Neutrophil (primary cell): ENCODE results near the gene CRNKL1.

ENCODE experiments used
- H3K27ac ChIP-seq: fragments of 200-600 bp; sonication (generic); 2 replicates; pipeline ENCODE4 v1.5.1; 2016; ENCODE audit warnings: mild to moderate bottlenecking, moderate library complexity
- H3K27me3 ChIP-seq: fragments of 200-600 bp; sonication (generic); 2 replicates; pipeline ENCODE4 v1.6.0; 2016; ENCODE audit warnings: mild to moderate bottlenecking
- H3K36me3 ChIP-seq: fragments of 200-600 bp; sonication (generic); 2 replicates; pipeline ENCODE4 v1.5.1; 2017
- H3K4me1 ChIP-seq, 2 experiments: fragments of 200-600 bp in 1 of 2; sonication (generic) in 1 of 2; 1 replicate in 1 of 2; 2 replicates in 1 of 2; pipeline versions ENCODE4 v1.5.1 to v1.6.1; 2013 to 2016; ENCODE audit warnings: low read depth in 1 of 2, low read length in 1 of 2, mild to moderate bottlenecking in 1 of 2, moderate library complexity in 1 of 2; ENCODE audit not compliant: control insufficient read depth in 1 of 2, insufficient read depth in 1 of 2
- H3K4me3 ChIP-seq, 2 experiments: fragments of 200-600 bp in 1 of 2; sonication (generic) in 1 of 2; 1 replicate in 1 of 2; 2 replicates in 1 of 2; pipeline ENCODE4 v1.5.1; 2013 to 2016; ENCODE audit warnings: low read depth in 1 of 2, low read length in 1 of 2, mild to moderate bottlenecking in 1 of 2, moderate library complexity in 1 of 2
- H3K9me3 ChIP-seq: fragments of 200-600 bp; sonication (generic); 2 replicates; pipeline ENCODE4 v1.5.1; 2016
- TF ChIP-seq, protein P1 (sequence below): fragments of 200-600 bp; sonication (generic); IDR thresholded peaks from 2 replicates; pipeline ENCODE4 v1.5.1; 2016; ENCODE audit warnings: antibody characterized with exemption

The CRNKL1 gene

DNA sequence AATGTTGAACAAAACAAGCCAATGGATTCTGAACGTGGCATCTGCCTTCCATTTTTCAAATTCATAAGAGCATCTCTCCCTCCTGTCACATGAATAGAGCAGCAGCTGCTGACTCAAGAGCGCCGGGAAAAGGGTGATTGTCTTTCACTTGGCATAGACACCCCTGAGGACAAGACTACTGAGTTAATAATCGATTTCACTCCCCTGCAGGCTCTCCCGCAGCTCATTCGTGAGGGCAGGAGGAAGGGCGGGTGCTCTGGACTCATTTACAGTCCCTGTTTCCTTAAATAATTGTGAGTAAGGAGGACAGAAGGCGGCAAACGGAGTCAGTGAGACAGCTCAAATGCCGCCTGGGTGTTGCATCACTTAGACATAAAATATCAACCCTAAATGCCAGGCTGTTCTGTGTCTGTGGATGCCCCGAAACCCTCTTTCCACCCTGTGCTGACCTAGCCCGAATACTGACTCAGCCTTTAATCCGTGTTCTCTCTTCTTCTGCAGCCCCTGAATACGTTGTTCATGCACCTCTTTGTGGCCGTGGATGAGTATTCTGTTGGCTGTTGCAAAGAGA, 21.6 kb upstream of the CRNKL1 start:
- Histone ChIP-seq H3K9me3 (no peaks in the 10 kb centered on the region), H3K27ac (no peak overlapping the region), H3K4me3 (no peak overlapping the region), H3K4me1 (no peaks in the 10 kb centered on the region), H3K27me3 (peaks cover 15% of the 10 kb centered on the region), H3K36me3 (no peaks in the 10 kb centered on the region)
- TF ChIP-seq, protein P1, sequence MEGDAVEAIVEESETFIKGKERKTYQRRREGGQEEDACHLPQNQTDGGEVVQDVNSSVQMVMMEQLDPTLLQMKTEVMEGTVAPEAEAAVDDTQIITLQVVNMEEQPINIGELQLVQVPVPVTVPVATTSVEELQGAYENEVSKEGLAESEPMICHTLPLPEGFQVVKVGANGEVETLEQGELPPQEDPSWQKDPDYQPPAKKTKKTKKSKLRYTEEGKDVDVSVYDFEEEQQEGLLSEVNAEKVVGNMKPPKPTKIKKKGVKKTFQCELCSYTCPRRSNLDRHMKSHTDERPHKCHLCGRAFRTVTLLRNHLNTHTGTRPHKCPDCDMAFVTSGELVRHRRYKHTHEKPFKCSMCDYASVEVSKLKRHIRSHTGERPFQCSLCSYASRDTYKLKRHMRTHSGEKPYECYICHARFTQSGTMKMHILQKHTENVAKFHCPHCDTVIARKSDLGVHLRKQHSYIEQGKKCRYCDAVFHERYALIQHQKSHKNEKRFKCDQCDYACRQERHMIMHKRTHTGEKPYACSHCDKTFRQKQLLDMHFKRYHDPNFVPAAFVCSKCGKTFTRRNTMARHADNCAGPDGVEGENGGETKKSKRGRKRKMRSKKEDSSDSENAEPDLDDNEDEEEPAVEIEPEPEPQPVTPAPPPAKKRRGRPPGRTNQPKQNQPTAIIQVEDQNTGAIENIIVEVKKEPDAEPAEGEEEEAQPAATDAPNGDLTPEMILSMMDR: no peak

DNA sequence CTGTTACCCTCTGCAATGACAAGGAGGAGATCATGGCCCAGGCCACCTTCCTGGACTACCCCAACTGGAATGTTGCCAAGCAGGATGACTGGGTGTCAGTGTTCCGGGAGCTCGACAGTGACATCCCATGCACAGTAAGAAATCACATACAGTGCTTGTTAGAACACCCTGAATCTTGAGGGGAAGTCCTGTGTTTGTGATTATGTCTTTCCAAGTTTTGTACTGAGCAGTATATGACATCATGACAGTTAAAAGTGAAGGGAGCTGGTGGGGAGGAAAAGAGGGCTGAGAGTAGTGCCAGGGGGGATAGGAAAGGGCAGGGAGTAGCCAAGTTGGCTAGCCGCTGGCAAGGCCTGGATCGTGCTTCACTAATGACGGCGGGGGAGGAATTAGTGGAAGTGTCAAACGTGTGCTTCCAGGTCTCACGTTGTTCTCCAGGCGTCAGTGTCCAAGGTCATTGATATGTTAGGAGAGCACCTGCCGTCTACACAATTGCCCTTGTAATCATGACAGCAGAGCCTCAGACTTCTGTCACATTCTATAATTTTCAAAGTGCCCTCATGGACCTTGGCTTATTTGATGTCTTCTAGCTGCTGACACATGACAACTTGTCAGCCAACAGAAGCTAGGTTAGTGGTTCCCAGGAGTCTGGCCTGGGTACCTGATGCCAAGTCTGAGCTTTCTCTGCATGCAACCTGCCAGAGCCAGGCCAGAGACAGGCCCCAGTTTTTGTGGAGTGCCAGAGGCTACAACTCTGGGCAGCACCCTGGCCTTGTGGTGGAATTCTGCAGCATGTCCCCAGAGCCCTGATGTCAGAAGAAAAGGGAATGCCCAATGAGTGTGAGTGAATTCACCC, 18.8 kb upstream of the CRNKL1 start:
- Histone ChIP-seq H3K36me3 (no peaks in the 10 kb centered on the region), H3K9me3 (no peaks in the 10 kb centered on the region), H3K4me3 (no peak overlapping the region), H3K27me3 (peaks cover 15% of the 10 kb centered on the region), H3K27ac (no peak overlapping the region), H3K4me1 (no peaks in the 10 kb centered on the region)
- TF ChIP-seq, protein P1: no peak

DNA sequence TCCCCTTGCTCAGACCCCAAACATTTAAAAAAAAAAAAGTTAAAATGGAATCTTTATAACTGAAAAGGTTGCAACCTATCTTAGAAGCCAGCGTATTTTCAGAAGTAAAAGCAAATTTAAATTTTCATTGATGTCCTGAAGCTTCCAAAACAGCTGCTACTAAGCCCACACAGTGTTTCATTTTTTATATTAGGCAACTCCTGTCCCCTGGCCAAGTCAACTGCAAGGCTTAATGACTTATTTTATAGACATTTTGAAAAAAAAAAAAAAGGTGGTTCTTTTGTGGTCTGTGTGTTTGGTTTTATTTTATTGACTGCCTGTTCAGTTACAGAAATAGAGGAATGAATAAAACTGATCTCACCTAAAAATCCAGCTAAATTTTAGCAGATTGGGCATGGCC, 13.1 kb upstream of the CRNKL1 start:
- TF ChIP-seq, protein P1: no peak
- H3K9me3 ChIP-seq: no peaks in the 10 kb centered on the region
- H3K4me3 ChIP-seq: no peak overlapping the region
- no peaks in the 10 kb centered on the region for H3K36me3 ChIP-seq
- H3K27ac ChIP-seq: no peak overlapping the region
- no peaks in the 10 kb centered on the region for H3K4me1 ChIP-seq
- peaks cover 15% of the 10 kb centered on the region for H3K27me3 ChIP-seq

DNA sequence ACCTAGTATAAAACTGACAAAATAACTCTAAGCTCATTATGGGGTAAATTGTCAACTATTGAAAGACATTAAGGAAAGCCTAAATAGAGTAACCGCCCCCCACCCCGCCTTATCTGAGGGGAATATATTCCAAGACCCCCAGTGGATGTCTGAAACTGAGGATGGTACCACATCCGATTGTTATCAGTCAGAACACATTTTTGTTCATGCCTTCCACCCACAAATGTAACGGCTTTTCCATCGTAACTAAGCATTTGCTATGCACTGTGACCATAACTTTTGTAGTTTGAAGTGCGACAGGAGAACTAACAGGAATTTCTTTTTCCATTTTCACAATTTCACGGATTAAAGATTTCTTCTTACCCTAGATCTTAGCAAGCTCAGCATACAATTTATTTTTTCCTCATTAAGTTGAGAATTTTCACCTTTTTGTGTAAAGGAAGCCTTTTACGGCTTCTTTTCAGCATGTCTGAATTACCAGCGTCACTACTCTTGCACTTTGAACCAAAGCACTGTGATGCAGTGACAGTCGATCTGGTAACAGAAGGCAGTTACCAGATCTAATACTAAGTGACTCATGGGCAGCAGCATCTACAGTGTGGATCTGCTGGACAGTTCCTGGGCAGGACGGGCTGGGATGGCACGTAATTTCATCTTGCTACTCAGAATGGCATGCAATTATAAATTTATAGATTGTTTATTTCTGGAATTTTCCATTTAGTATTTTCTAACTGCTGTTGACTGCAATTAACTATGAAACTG, 11.9 kb upstream of the CRNKL1 start:
- H3K27me3 ChIP-seq: peaks cover 15% of the 10 kb centered on the region
- no peaks in the 10 kb centered on the region for H3K9me3 ChIP-seq
- no peaks in the 10 kb centered on the region for H3K4me1 ChIP-seq
- TF ChIP-seq, protein P1: no peak
- H3K36me3 ChIP-seq: no peaks in the 10 kb centered on the region
- no peak overlapping the region for H3K27ac ChIP-seq
- H3K4me3 ChIP-seq: no peak overlapping the region

DNA sequence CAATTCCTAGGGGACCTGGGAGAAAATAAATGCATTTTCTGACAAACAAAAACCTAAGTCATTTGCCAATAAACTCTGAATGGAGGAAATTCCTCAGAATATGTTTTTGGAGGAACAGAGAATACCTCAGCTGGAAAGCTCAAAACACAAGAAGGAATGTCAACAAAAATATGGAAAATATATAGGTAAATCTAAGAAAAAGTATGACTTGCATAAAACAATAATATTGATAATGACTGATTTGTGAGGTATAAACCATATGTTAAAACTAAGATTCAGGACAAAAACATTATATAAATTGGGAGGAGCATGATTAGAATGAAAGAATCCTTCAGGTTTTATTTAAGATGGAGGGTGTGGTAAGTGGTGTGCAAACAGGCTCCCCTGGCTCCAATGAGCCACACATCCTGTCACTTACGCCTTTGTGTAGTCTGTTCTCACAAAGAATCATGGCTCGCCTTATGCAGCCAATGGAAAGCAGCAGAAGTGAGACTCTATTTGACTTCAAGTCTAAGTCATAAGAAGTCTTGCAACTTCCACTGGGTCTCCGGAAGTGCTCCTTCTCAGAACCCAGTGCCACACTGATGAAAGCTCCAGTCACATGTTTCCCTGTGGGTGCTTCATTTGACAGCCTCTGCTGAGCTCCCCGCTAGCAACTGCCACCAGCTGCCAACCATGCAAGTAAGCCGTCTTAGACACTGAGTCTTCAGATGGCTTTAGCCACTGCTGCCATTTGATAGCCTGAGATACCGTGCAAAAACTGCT, 8.2 kb upstream of the CRNKL1 start:
- no peak overlapping the region for H3K27ac ChIP-seq
- TF ChIP-seq, protein P1: no peak
- no peak overlapping the region for H3K4me3 ChIP-seq
- no peaks in the 10 kb centered on the region for H3K36me3 ChIP-seq
- peaks cover 11 to 13% of the 10 kb centered on the region in 2 experiments for H3K4me1 ChIP-seq
- H3K27me3 ChIP-seq: peaks cover 15% of the 10 kb centered on the region
- no peaks in the 10 kb centered on the region for H3K9me3 ChIP-seq
